HepG2 (cell line): ENCODE data around the gene ANKRD30A. TPM values are rescaled to one million over a fixed set of nuclear protein-coding genes. Genes with fewer than 3 reads are reported as not detected.

Experiments
- ATAC-seq: fragments of 200-7000 bp; cut with Tn5 transposase; 3 replicates; pipeline ENCODE4 v1.9.1; 2020; ENCODE audit warnings: mild to moderate bottlenecking, moderate library complexity
- BruUV-seq: library from RNA; stranded (reverse); fragments of 400-500 nt; replicated peaks from 2 replicates; lab custom pipeline; 2021; lab: Mats Ljungman, UMichigan
- CTCF ChIA-PET: fragments of 300-600 bp; formaldehyde crosslinking; extraction: SDS; loops from one replicate; lab custom pipeline; 2021; ENCODE audit warnings: low total read pairs, inconsistent platforms, low intra/inter-chr PET ratio; lab: Yijun Ruan, JAX
- POLR2A ChIA-PET: fragments of 350-600 bp; sonication (Branson Sonifier 250); formaldehyde crosslinking; loops from one replicate; lab custom pipeline; 2020; ENCODE audit warnings: antibody characterized with exemption, inconsistent platforms; lab: Yijun Ruan, JAX
- DNase-seq: peaks from one replicate; pipeline ENCODE4 v3.0.0-alpha.2; 2015; ENCODE audit warnings: low spot score
- FAIRE-seq: peaks from 3 replicates; lab custom pipeline; 2011; peaks lifted over from hg19 to GRCh38; lab: Jason Lieb, UNC
- H2AFZ ChIP-seq: one replicate; pipeline ENCODE4 v1.6.1; 2011; ENCODE audit warnings: low read length, inconsistent platforms
- H3K27ac ChIP-seq: fragments of 300-600 bp; 3 replicates; pipeline ENCODE4 v1.8.0; 2011; ENCODE audit warnings: mixed run types, mild to moderate bottlenecking, mixed read lengths, low read length, inconsistent platforms; ENCODE audit not compliant: insufficient read depth; ENCODE audit errors: extremely low read length
- H3K27me3 ChIP-seq, 2 experiments: fragments of 200-600 bp in 1 of 2; 2 replicates in 1 of 2; 3 replicates in 1 of 2; pipeline versions ENCODE4 v1.6.0 to v1.8.0; 2011; ENCODE audit warnings: low read length in 2 of 2, mild to moderate bottlenecking in 2 of 2, moderate library complexity in 2 of 2, inconsistent platforms in 1 of 2; ENCODE audit not compliant: insufficient read depth in 2 of 2, control insufficient read depth in 1 of 2
- H3K36me3 ChIP-seq, 2 experiments: fragments of 200-600 bp in 1 of 2; replicated peaks in 1 of 2; 2 replicates in 1 of 2; 3 replicates in 1 of 2; pipeline versions ENCODE4 v1.5.1 to v1.8.0; 2011; ENCODE audit warnings: low read length in 2 of 2, inconsistent platforms in 1 of 2; ENCODE audit not compliant: insufficient read depth in 2 of 2, control insufficient read depth in 1 of 2
- H3K4me1 ChIP-seq: 2 replicates; pipeline ENCODE4 v1.5.1; 2012; ENCODE audit warnings: low read length, inconsistent platforms; ENCODE audit not compliant: insufficient read depth
- H3K4me2 ChIP-seq: 2 replicates; pipeline ENCODE4 v1.6.0; 2011; ENCODE audit warnings: low read depth, low read length, inconsistent platforms
- H3K4me3 ChIP-seq, 3 experiments: fragments of 200-600 bp in 1 of 3; sonication (generic), shearing (Covaris generic) in 1 of 3; replicated peaks in 1 of 3; 2 replicates each; pipeline ENCODE4 v1.5.1; 2011 to 2016; ENCODE audit warnings: low read length in 3 of 3, inconsistent platforms in 2 of 3, low read depth in 2 of 3, mild to moderate bottlenecking in 2 of 3, control low read depth in 1 of 3, mixed read lengths in 1 of 3; ENCODE audit not compliant: insufficient read depth in 1 of 3
- H3K79me2 ChIP-seq: one replicate; pipeline ENCODE4 v1.6.1; 2011; ENCODE audit warnings: low read length, inconsistent platforms; ENCODE audit not compliant: insufficient read depth
- H3K9ac ChIP-seq: 2 replicates; pipeline ENCODE4 v1.6.0; 2011; ENCODE audit warnings: mild to moderate bottlenecking, low read depth, low read length, inconsistent platforms; ENCODE audit not compliant: insufficient read depth
- H3K9me3 ChIP-seq: 2 replicates; pipeline ENCODE4 v1.5.1; 2012; ENCODE audit warnings: mild to moderate bottlenecking, low read length
- H4K20me1 ChIP-seq: 2 replicates; pipeline ENCODE4 v1.6.0; 2011; ENCODE audit warnings: inconsistent platforms, mild to moderate bottlenecking, low read length, moderate library complexity; ENCODE audit not compliant: insufficient read depth
- ADNP ChIP-seq: sonication (generic); formaldehyde crosslinking; IDR thresholded peaks from 2 replicates; pipeline ENCODE4 v1.4.0; 2020; ENCODE audit warnings: missing genetic modification reagents
- ETV6 ChIP-seq: sonication (generic); formaldehyde crosslinking; conservative IDR thresholded peaks from 2 replicates; pipeline ENCODE4 v1.4.0; 2020; ENCODE audit warnings: missing genetic modification reagents
- GFI1 ChIP-seq: sonication (generic); formaldehyde crosslinking; IDR thresholded peaks from 2 replicates; pipeline ENCODE4 v1.5.0; 2020; ENCODE audit warnings: missing genetic modification reagents, mild to moderate bottlenecking, borderline replicate concordance
- NRL ChIP-seq: sonication (generic); formaldehyde crosslinking; IDR thresholded peaks from 2 replicates; pipeline ENCODE4 v1.5.0; 2020; ENCODE audit warnings: missing genetic modification reagents, mild to moderate bottlenecking, moderate library complexity, borderline replicate concordance
- POLR2AphosphoS5 ChIP-seq: IDR thresholded peaks from 2 replicates; pipeline ENCODE4 v1.6.1; 2012; ENCODE audit warnings: low read depth, low read length
- THAP11 ChIP-seq: IDR thresholded peaks from 2 replicates; pipeline ENCODE4 v1.6.1; 2016; ENCODE audit warnings: missing biosample characterization, missing genetic modification reagents
- ZNF331 ChIP-seq: sonication (generic); formaldehyde crosslinking; IDR thresholded peaks from 2 replicates; pipeline ENCODE4 v1.4.0; 2020; ENCODE audit warnings: missing genetic modification reagents
- ZNF510 ChIP-seq: sonication (generic); formaldehyde crosslinking; IDR thresholded peaks from 2 replicates; pipeline ENCODE4 v1.4.0; 2020; ENCODE audit warnings: low read depth, mild to moderate bottlenecking, missing genetic modification reagents
- ZNF724P ChIP-seq: sonication (generic); formaldehyde crosslinking; IDR thresholded peaks from 2 replicates; pipeline ENCODE4 v1.8.0; 2022; ENCODE audit warnings: missing genetic modification reagents, borderline replicate concordance
- ZNF776 ChIP-seq: sonication (generic); formaldehyde crosslinking; IDR thresholded peaks from 2 replicates; pipeline ENCODE4 v1.4.0; 2020; ENCODE audit warnings: mild to moderate bottlenecking, missing genetic modification reagents
- WGBS: methylation state at CpG from one replicate; pipeline ENCODE4 v1.1.6; 2017; ENCODE audit warnings: low lambda C conversion rate; 5-methylcytosine and 5-hydroxymethylcytosine counted together
- in situ Hi-C: cut with HindIII; loops from 2 replicates; pipeline ENCODE4 v1.10.0; 2017; ENCODE audit warnings: low pct_unique_long_range_greater_than_20kb; ENCODE audit not compliant: extremely low pct_ligation_motif_present
- intact Hi-C: fragments of 100-400 bp; cut with micrococcal nuclease; formaldehyde crosslinking; loops from one replicate; pipeline ENCODE4 v1.10.0; 2022; ENCODE audit not compliant: unreplicated experiment
- polyA plus RNA-seq, 8 experiments: library from polyadenylated mRNA; depleted of rRNA in 3 of 8; stranded (reverse) in 7 of 8; unstranded in 1 of 8; fragments of >200 nt; fragmentation: Illumina TruSeq in 4 of 8; extraction: Trizol in 4 of 8; gene quantifications; 2 replicates each; pipeline versions ENCODE4 v1.2.1 to v1.2.3, GENCODE V29; 2011 to 2016; ENCODE audit warnings: low read depth in 4 of 8, missing spikeins in 1 of 8, mixed read lengths in 1 of 8; ENCODE audit not compliant: insufficient read depth in 1 of 8
- total RNA-seq, 5 experiments: library from RNA; depleted of rRNA; stranded (reverse); fragments of >200 nt; fragmentation: Illumina TruSeq; extraction: Trizol; gene quantifications; 2 replicates each; pipeline ENCODE4 v1.2.3, GENCODE V29; 2016; ENCODE audit warnings: low read depth in 1 of 5
- TF ChIP-seq, protein P1 (sequence below): sonication (generic); formaldehyde crosslinking; IDR thresholded peaks from 2 replicates; pipeline ENCODE4 v1.9.0; 2022; ENCODE audit warnings: low read depth, missing genetic modification reagents
- TF ChIP-seq, protein P2 (sequence below): sonication (generic); formaldehyde crosslinking; IDR thresholded peaks from 2 replicates; pipeline ENCODE4 v1.8.0; 2022; ENCODE audit warnings: mild to moderate bottlenecking, missing genetic modification reagents, moderate library complexity
- TF ChIP-seq, protein P3 (sequence below): sonication (generic); formaldehyde crosslinking; IDR thresholded peaks from 2 replicates; pipeline ENCODE4 v1.4.0; 2020; ENCODE audit warnings: mild to moderate bottlenecking, missing genetic modification reagents

Gene ANKRD30A
- total and polyA plus RNA-seq, 2 of the 13 experiments (the other 11 are each of a cell fraction or from before 2014, with no cell fraction given): not detected

DNA sequence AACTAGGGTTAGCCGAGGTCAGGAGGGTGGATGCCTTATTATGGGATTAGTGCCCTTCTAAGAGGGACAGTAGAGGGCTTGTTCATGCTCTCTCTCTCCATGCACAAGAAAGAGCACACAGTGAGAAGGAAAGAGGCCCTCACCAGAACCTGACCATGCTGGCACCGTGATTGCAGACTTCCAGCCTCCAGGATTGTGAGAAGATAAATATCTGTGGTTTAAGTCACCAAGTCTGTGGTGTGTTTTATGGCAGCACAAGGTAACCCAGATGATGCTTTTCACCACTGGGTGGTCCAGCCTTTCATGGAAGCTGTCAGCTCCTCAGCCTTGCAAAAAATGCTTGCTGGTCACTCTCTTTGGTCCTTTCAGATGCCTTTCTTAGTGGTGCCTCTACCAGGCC lies 175.9 kb downstream of the ANKRD30A start:
- Histone ChIP-seq H3K9ac (no peak overlapping the region), H4K20me1 (no peaks in the 10 kb centered on the region), H3K4me1 (no peaks in the 10 kb centered on the region), H3K27ac (no peak overlapping the region), H2AFZ (no peak overlapping the region), H3K4me3 (no peak overlapping the region), H3K79me2 (no peaks in the 10 kb centered on the region), H3K4me2 (no peak overlapping the region), H3K9me3 (0 out of 2 replicates have a peak, but pooled peaks cover 3% of the 10 kb centered on the region), H3K27me3 (no peaks in the 10 kb centered on the region), H3K36me3 (no peaks in the 10 kb centered on the region)
- in situ Hi-C loops: no loop called here
- TF ChIP-seq POLR2AphosphoS5 (no peak), THAP11 (no peak), ZNF331 (CRISPR knock-in tag) (no peak), ETV6 (CRISPR knock-in tag) (no peak), GFI1 (CRISPR knock-in tag) (no peak), ZNF510 (CRISPR knock-in tag) (no peak), ZNF776 (CRISPR knock-in tag) (no peak), ZNF724P (CRISPR knock-in tag) (no peak), NRL (no peak), ADNP (CRISPR knock-in tag) (no peak)
- TF ChIP-seq, protein P1, sequence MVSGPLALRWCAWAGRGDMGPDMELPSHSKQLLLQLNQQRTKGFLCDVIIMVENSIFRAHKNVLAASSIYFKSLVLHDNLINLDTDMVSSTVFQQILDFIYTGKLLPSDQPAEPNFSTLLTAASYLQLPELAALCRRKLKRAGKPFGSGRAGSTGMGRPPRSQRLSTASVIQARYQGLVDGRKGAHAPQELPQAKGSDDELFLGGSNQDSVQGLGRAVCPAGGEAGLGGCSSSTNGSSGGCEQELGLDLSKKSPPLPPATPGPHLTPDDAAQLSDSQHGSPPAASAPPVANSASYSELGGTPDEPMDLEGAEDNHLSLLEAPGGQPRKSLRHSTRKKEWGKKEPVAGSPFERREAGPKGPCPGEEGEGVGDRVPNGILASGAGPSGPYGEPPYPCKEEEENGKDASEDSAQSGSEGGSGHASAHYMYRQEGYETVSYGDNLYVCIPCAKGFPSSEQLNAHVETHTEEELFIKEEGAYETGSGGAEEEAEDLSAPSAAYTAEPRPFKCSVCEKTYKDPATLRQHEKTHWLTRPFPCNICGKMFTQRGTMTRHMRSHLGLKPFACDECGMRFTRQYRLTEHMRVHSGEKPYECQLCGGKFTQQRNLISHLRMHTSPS (CRISPR knock-in tag): no peak
- TF ChIP-seq, protein P2, sequence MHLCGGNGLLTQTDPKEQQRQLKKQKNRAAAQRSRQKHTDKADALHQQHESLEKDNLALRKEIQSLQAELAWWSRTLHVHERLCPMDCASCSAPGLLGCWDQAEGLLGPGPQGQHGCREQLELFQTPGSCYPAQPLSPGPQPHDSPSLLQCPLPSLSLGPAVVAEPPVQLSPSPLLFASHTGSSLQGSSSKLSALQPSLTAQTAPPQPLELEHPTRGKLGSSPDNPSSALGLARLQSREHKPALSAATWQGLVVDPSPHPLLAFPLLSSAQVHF: no peak
- TF ChIP-seq, protein P3, sequence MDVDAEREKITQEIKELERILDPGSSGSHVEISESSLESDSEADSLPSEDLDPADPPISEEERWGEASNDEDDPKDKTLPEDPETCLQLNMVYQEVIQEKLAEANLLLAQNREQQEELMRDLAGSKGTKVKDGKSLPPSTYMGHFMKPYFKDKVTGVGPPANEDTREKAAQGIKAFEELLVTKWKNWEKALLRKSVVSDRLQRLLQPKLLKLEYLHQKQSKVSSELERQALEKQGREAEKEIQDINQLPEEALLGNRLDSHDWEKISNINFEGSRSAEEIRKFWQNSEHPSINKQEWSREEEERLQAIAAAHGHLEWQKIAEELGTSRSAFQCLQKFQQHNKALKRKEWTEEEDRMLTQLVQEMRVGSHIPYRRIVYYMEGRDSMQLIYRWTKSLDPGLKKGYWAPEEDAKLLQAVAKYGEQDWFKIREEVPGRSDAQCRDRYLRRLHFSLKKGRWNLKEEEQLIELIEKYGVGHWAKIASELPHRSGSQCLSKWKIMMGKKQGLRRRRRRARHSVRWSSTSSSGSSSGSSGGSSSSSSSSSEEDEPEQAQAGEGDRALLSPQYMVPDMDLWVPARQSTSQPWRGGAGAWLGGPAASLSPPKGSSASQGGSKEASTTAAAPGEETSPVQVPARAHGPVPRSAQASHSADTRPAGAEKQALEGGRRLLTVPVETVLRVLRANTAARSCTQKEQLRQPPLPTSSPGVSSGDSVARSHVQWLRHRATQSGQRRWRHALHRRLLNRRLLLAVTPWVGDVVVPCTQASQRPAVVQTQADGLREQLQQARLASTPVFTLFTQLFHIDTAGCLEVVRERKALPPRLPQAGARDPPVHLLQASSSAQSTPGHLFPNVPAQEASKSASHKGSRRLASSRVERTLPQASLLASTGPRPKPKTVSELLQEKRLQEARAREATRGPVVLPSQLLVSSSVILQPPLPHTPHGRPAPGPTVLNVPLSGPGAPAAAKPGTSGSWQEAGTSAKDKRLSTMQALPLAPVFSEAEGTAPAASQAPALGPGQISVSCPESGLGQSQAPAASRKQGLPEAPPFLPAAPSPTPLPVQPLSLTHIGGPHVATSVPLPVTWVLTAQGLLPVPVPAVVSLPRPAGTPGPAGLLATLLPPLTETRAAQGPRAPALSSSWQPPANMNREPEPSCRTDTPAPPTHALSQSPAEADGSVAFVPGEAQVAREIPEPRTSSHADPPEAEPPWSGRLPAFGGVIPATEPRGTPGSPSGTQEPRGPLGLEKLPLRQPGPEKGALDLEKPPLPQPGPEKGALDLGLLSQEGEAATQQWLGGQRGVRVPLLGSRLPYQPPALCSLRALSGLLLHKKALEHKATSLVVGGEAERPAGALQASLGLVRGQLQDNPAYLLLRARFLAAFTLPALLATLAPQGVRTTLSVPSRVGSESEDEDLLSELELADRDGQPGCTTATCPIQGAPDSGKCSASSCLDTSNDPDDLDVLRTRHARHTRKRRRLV (CRISPR knock-in tag): no peak
- POLR2A ChIA-PET: no interaction called here
- no TSS peak for BruUV-seq
- ATAC-seq (no peak), FAIRE-seq (no peak), DNase-seq (no peak)
- CTCF ChIA-PET: no interaction called here
- intact Hi-C loops: no loop called here
- 0% methylated on average over 2 of the region's 2 CpGs for WGBS
